H1 (cell line): ENCODE results near the gene CSHL1. TPM values are rescaled to one million over a fixed set of nuclear protein-coding genes. Genes with fewer than 3 reads are reported as not detected.
A peak's percentile ranks its signal among the peaks of the same experiment; 100 is the strongest.

Experiments
- CTCF ChIA-PET: fragments of 300-600 bp; sonication (Branson Sonifier 250); formaldehyde crosslinking; loops from one replicate; lab custom pipeline; 2021; ENCODE audit not compliant: partially characterized antibody; lab: Charles Lee
- POLR2A ChIA-PET: fragments of 300-600 bp; sonication (Branson Sonifier 250); formaldehyde crosslinking; loops from one replicate; lab custom pipeline; 2021; ENCODE audit warnings: inconsistent platforms; ENCODE audit not compliant: partially characterized antibody; lab: Charles Lee
- DNase-seq, 2 experiments: peaks; one replicate each; pipeline versions ENCODE4 v3.0.0 to v3.0.0-alpha.2; 2010 to 2022; ENCODE audit warnings: low spot score in 2 of 2, low read depth in 1 of 2, mixed read lengths in 1 of 2
- FAIRE-seq: peaks from 2 replicates; lab custom pipeline; 2011; peaks lifted over from hg19 to GRCh38; lab: Jason Lieb, UNC
- H2AFZ ChIP-seq: 2 replicates; pipeline ENCODE4 v1.8.1; 2012; ENCODE audit warnings: low read length, inconsistent platforms
- H2AK5ac ChIP-seq: 2 replicates; pipeline ENCODE4 v1.6.1; 2013; ENCODE audit warnings: low read depth, low read length
- H2BK120ac ChIP-seq: replicated peaks from 2 replicates; pipeline ENCODE3; 2013; ENCODE audit warnings: low read depth, low read length, inconsistent platforms
- H2BK12ac ChIP-seq: 2 replicates; pipeline ENCODE4 v1.6.1; 2013; ENCODE audit warnings: low read depth, low read length
- H2BK15ac ChIP-seq: 2 replicates; pipeline ENCODE4 v1.6.1; 2013; ENCODE audit warnings: low read length
- H2BK20ac ChIP-seq: 2 replicates; pipeline ENCODE4 v1.6.1; 2013; ENCODE audit warnings: low read length
- H2BK5ac ChIP-seq: 2 replicates; pipeline ENCODE4 v1.6.1; 2013; ENCODE audit warnings: low read depth, low read length
- H3K14ac ChIP-seq: 2 replicates; pipeline ENCODE4 v1.6.1; 2013; ENCODE audit warnings: inconsistent platforms; ENCODE audit not compliant: insufficient read length
- H3K18ac ChIP-seq: 2 replicates; pipeline ENCODE4 v1.6.1; 2013; ENCODE audit warnings: low read length; ENCODE audit errors: extremely low read depth
- H3K23ac ChIP-seq: 2 replicates; pipeline ENCODE4 v1.6.1; 2013; ENCODE audit warnings: inconsistent platforms; ENCODE audit not compliant: insufficient read length
- H3K23me2 ChIP-seq: 2 replicates; pipeline ENCODE4 v1.6.1; 2013; ENCODE audit warnings: low read depth, low read length
- H3K27ac ChIP-seq: 2 replicates; pipeline ENCODE4 v1.6.1; 2011; ENCODE audit warnings: low read depth, low read length, inconsistent platforms
- H3K27me3 ChIP-seq, 4 experiments: replicated peaks in 1 of 4; 1 replicate in 1 of 4; 2 replicates in 3 of 4; pipeline versions ENCODE4 v1.6.1 to v1.8.1; 2011 to 2013; ENCODE audit warnings: low read length in 3 of 4, mild to moderate bottlenecking in 3 of 4, inconsistent platforms in 2 of 4, mixed read lengths in 2 of 4, moderate library complexity in 1 of 4; ENCODE audit not compliant: control insufficient read depth in 3 of 4, insufficient read depth in 3 of 4; ENCODE audit errors: extremely low read depth in 1 of 4
- H3K36me3 ChIP-seq, 4 experiments: 2 replicates each; pipeline versions ENCODE4 v1.6.1 to v1.8.1; 2011 to 2013; ENCODE audit warnings: mild to moderate bottlenecking in 4 of 4, low read length in 3 of 4, moderate library complexity in 2 of 4, control low read depth in 1 of 4, inconsistent platforms in 1 of 4; ENCODE audit not compliant: insufficient read depth in 4 of 4, control insufficient read depth in 2 of 4
- H3K4ac ChIP-seq: replicated peaks from 2 replicates; pipeline ENCODE3; 2013; ENCODE audit warnings: low read length, low read depth, mixed read lengths, inconsistent platforms; ENCODE audit not compliant: insufficient read length
- H3K4me1 ChIP-seq, 4 experiments: replicated peaks in 1 of 4; 1 replicate in 1 of 4; 2 replicates in 3 of 4; pipeline versions ENCODE4 v1.6.1 to v1.8.1; 2011 to 2013; ENCODE audit warnings: low read length in 3 of 4, inconsistent platforms in 2 of 4, mixed read lengths in 1 of 4; ENCODE audit not compliant: insufficient read depth in 4 of 4, control insufficient read depth in 3 of 4
- H3K4me2 ChIP-seq, 2 experiments: 2 replicates each; pipeline versions ENCODE4 v1.6.1 to v1.8.1; 2011 to 2013; ENCODE audit warnings: low read depth in 2 of 2, low read length in 2 of 2, control low read depth in 1 of 2, inconsistent platforms in 1 of 2, mild to moderate bottlenecking in 1 of 2; ENCODE audit not compliant: insufficient read depth in 1 of 2
- H3K4me3 ChIP-seq, 4 experiments: fragments of 200-600, 300-600 bp in 1 of 4; sonication (generic), shearing (Covaris generic), sonication (Bioruptor Twin) in 1 of 4; 2 replicates each; pipeline versions ENCODE4 v1.5.1 to v1.8.1; 2011 to 2016; ENCODE audit warnings: low read length in 4 of 4, low read depth in 3 of 4, control low read depth in 2 of 4, inconsistent platforms in 2 of 4, mild to moderate bottlenecking in 2 of 4, mixed read lengths in 1 of 4, moderate library complexity in 1 of 4; ENCODE audit not compliant: insufficient read depth in 2 of 4; ENCODE audit errors: extremely low read depth in 1 of 4
- H3K56ac ChIP-seq: replicated peaks from 2 replicates; pipeline ENCODE3; 2013; ENCODE audit warnings: low read depth, mild to moderate bottlenecking, mixed read lengths, low read length, inconsistent platforms; ENCODE audit not compliant: insufficient read length
- H3K79me1 ChIP-seq: 2 replicates; pipeline ENCODE4 v1.6.1; 2013; ENCODE audit warnings: low read depth, low read length, control low read depth
- H3K79me2 ChIP-seq, 2 experiments: 2 replicates each; pipeline versions ENCODE4 v1.6.1 to v1.8.1; 2012 to 2013; ENCODE audit warnings: low read length in 2 of 2, mild to moderate bottlenecking in 2 of 2, inconsistent platforms in 1 of 2; ENCODE audit not compliant: insufficient read depth in 2 of 2, control insufficient read depth in 1 of 2
- H3K9ac ChIP-seq, 4 experiments: replicated peaks in 1 of 4; 1 replicate in 1 of 4; 2 replicates in 3 of 4; pipeline versions ENCODE4 v1.6.1 to v1.8.1; 2011 to 2013; ENCODE audit warnings: low read depth in 3 of 4, low read length in 3 of 4, control low read depth in 2 of 4, mild to moderate bottlenecking in 2 of 4, moderate library complexity in 2 of 4, inconsistent platforms in 1 of 4; ENCODE audit errors: extremely low read depth in 1 of 4
- H3K9me3 ChIP-seq, 2 experiments: 2 replicates each; pipeline versions ENCODE4 v1.6.1 to v1.8.1; 2012 to 2013; ENCODE audit warnings: mild to moderate bottlenecking in 2 of 2, moderate library complexity in 2 of 2, control low read depth in 1 of 2, inconsistent platforms in 1 of 2, low read depth in 1 of 2, low read length in 1 of 2, mixed read lengths in 1 of 2; ENCODE audit not compliant: insufficient read depth in 2 of 2
- H4K20me1 ChIP-seq, 2 experiments: replicated peaks in 1 of 2; 2 replicates each; pipeline versions ENCODE3 to v1.8.1; 2011 to 2013; ENCODE audit warnings: inconsistent platforms in 2 of 2, low read length in 2 of 2, mild to moderate bottlenecking in 1 of 2; ENCODE audit not compliant: insufficient read depth in 2 of 2, control insufficient read depth in 1 of 2
- H4K5ac ChIP-seq: 2 replicates; pipeline ENCODE4 v1.6.1; 2013; ENCODE audit warnings: low read length, low read depth, mixed read lengths, inconsistent platforms; ENCODE audit not compliant: insufficient read length
- H4K8ac ChIP-seq: 2 replicates; pipeline ENCODE4 v1.8.0; 2013; ENCODE audit warnings: mild to moderate bottlenecking, moderate library complexity, low read length, inconsistent platforms; ENCODE audit not compliant: insufficient read depth; ENCODE audit errors: extremely low read depth
- H4K91ac ChIP-seq: replicated peaks from 2 replicates; pipeline ENCODE3; 2013; ENCODE audit warnings: low read length, mixed read lengths, inconsistent platforms; ENCODE audit not compliant: insufficient read length
- BACH1 ChIP-seq: IDR thresholded peaks from 2 replicates; pipeline ENCODE4 v1.6.1; 2012; ENCODE audit warnings: low read length, improper control_type of control experiment
- CTCF ChIP-seq, 3 experiments: IDR thresholded peaks; 1 replicate in 2 of 3; 2 replicates in 1 of 3; pipeline versions ENCODE4 v1.5.1 to v1.6.1; 2011; ENCODE audit warnings: low read length in 3 of 3, mild to moderate bottlenecking in 3 of 3, inconsistent platforms in 2 of 3, low read depth in 1 of 3, moderate library complexity in 1 of 3; ENCODE audit not compliant: insufficient read depth in 1 of 3; ENCODE audit errors: control extremely low read depth in 1 of 3
- HDAC2 ChIP-seq, 2 experiments: fragments of 300-600 bp in 1 of 2; sonication (generic) in 1 of 2; IDR thresholded peaks; 2 replicates each; pipeline ENCODE4 v1.6.1; 2011 to 2012; ENCODE audit warnings: low read depth in 2 of 2, low read length in 2 of 2, mild to moderate bottlenecking in 2 of 2, moderate library complexity in 2 of 2, borderline replicate concordance in 1 of 2, inconsistent platforms in 1 of 2
- RAD21 ChIP-seq, 2 experiments: IDR thresholded peaks in 1 of 2; conservative IDR thresholded peaks in 1 of 2; 2 replicates each; pipeline ENCODE4 v1.6.1; 2011; ENCODE audit warnings: low read depth in 2 of 2, low read length in 2 of 2, improper control_type of control experiment in 1 of 2, inconsistent platforms in 1 of 2, mild to moderate bottlenecking in 1 of 2, moderate library complexity in 1 of 2
- WGBS, 2 experiments: shearing (Covaris generic) in 1 of 2; methylation state at CpG; one replicate each; pipeline versions ENCODE4 v1.1.6 to v1.1.7; 2013 to 2015; ENCODE audit warnings: low lambda C conversion rate in 2 of 2, mixed read lengths in 2 of 2, inconsistent platforms in 1 of 2, low coverage in 1 of 2, missing lambda C conversion rate in 1 of 2; ENCODE audit not compliant: insufficient replicate concordance in 2 of 2, insufficient coverage in 1 of 2, insufficient read length in 1 of 2; ENCODE audit errors: extremely low coverage in 1 of 2, missing lambda C conversion rate in 1 of 2; 5-methylcytosine and 5-hydroxymethylcytosine counted together
- polyA plus RNA-seq, 7 experiments: library from polyadenylated mRNA; depleted of rRNA in 3 of 7; stranded (reverse) in 5 of 7; unstranded in 2 of 7; fragments of >200 nt in 5 of 7; fragments of 200-250 nt in 2 of 7; gene quantifications; 1 replicate in 5 of 7; 2 replicates in 1 of 7; 4 replicates in 1 of 7; pipeline versions ENCODE4 v1.2.1 to v1.2.3, GENCODE V29; 2011 to 2013; ENCODE audit warnings: missing spikeins in 2 of 7, mixed read lengths in 2 of 7
- total RNA-seq: library from RNA; stranded (reverse); fragmentation: NEBNext Ultra II Directional; extraction: Animal tissue kit (Norgen Biotek cat#: 25700); gene quantifications from 2 replicates; pipeline ENCODE4 v1.2.1, GENCODE V29; 2021

The CSHL1 gene
- total and polyA plus RNA-seq, 2 of the 8 experiments (the other 6 are each of a cell fraction or from before 2014, with no cell fraction given), result not detected

- Histone ChIP-seq H3K4ac (no peak overlapping the region), H3K56ac (no peak overlapping the region), H3K79me1 (no peaks in the 10 kb centered on the region), H3K23me2 (no peaks in the 10 kb centered on the region), H2BK5ac (no peak overlapping the region), H3K9me3 (no peaks in the 10 kb centered on the region), H3K79me2 (no peaks in the 10 kb centered on the region), H2AFZ (no peak overlapping the region; the same call in 1 of the 2 replicates), H4K5ac (no peak overlapping the region), H3K18ac (no peak overlapping the region), H4K91ac (no peak overlapping the region), H3K4me3 (no peak overlapping the region), H3K27ac (no peak overlapping the region), H2BK120ac (no peak overlapping the region), H3K4me2 (no peak overlapping the region), H4K20me1 (no peaks in the 10 kb centered on the region), H3K9ac (no peak overlapping the region), H3K14ac (no peak overlapping the region), H3K4me1 (peaks cover 0 to 4% (median under 1%) of the 10 kb centered on the region in 4 experiments; a peak in 2 of 7 replicates), H2BK12ac (0 out of 2 replicates have a peak overlapping the region, but pooled peaks have one; percentile 77), H3K36me3 (no peaks in the 10 kb centered on the region), H3K27me3 (no peaks in the 10 kb centered on the region), H3K23ac (no peak overlapping the region), H4K8ac (no peak overlapping the region), H2AK5ac (no peak overlapping the region), H2BK20ac (no peak overlapping the region), H2BK15ac (no peak overlapping the region)
- ChIA-PET POLR2A (interaction anchor here (1.0 to 1.4 kb wide), 3 partner anchors 13 to 234 kb away, joined by 3 to 4 read pairs (median 3); no protein-coding TSS in a partner anchor), CTCF (interaction anchor here (0.6 to 11.2 kb wide), 39 partner anchors 8 to 378 kb away, joined by 3 to 270 read pairs (median 5); partner anchors contain the start of genes CD79B, CSH1, GH1 and GH2)
- WGBS, 2 experiments, result 50% methylated on average over 7 of the region's 8 CpGs; no CpG with 5 or more reads in 1 of the 2 experiments
- TF ChIP-seq BACH1, result 0 out of 2 replicates have a peak, but pooled peaks have one; percentile 26
- TF ChIP-seq HDAC2 (IDR thresholded peaks at IDR 0.05; ENCODE audit: borderline replicate concordance in 1 of 2, low read depth in 2 of 2, low read length in 2 of 2), result no peak
- TF ChIP-seq RAD21 (IDR thresholded peaks at IDR 0.05 in 1 of 2, conservative IDR thresholded peaks at IDR 0.05 in 1 of 2; ENCODE audit: low read depth in 2 of 2, low read length in 2 of 2), result peak; percentile 62 to 65
- TF ChIP-seq CTCF (IDR thresholded peaks at IDR 0.05; ENCODE audit: control extremely low read depth in 1 of 3, insufficient read depth in 1 of 3, low read depth in 1 of 3, low read length in 3 of 3), result peak; percentile 63 to 83 (median 69)
- FAIRE-seq (no peak), DNase-seq (peak in 1 of 2 experiments; percentile 87)
Measured at GRCh38 chr17:63911657-63912100, 621 bp upstream of the CSHL1 start.
